HG02642 (cell line): ENCODE results near the gene CHST1.

Source experiments
- ATAC-seq: cut with Tn5 transposase; IDR thresholded peaks from one replicate; pipeline ENCODE4 v1.9.1; 2021; ENCODE audit warnings: mild to moderate bottlenecking; ENCODE audit not compliant: unreplicated experiment, poor library complexity

Gene CHST1

GRCh38 chr11:45676522-45677095 is 11.2 kb upstream of the CHST1 start:
- ATAC-seq = peak; percentile 79

GRCh38 chr11:45675646-45676045 is 10.2 kb upstream of the CHST1 start:
- ATAC-seq = no peak

GRCh38 chr11:45674481-45675190 is 9.2 kb upstream of the CHST1 start:
- no peak for ATAC-seq

- ATAC-seq = no peak
Measured at GRCh38 chr11:45673441-45673840, 8.0 kb upstream of the CHST1 start.

- ATAC-seq = no peak
Measured at GRCh38 chr11:45672593-45672992, 7.2 kb upstream of the CHST1 start.

- ATAC-seq = no peak
Measured at GRCh38 chr11:45671246-45672171, 6.1 kb upstream of the CHST1 start.

GRCh38 chr11:45670386-45671135 is 5.1 kb upstream of the CHST1 start:
- ATAC-seq = no peak

GRCh38 chr11:45669956-45670355 is 4.5 kb upstream of the CHST1 start:
- ATAC-seq = no peak

GRCh38 chr11:45669146-45669545 is 3.7 kb upstream of the CHST1 start:
- ATAC-seq = no peak

GRCh38 chr11:45667929-45668680 is 2.7 kb upstream of the CHST1 start:
- ATAC-seq = no peak

GRCh38 chr11:45666648-45667642 is 1.5 kb upstream of the CHST1 start:
- ATAC-seq = no peak

- no peak for ATAC-seq
Measured at GRCh38 chr11:45665933-45666647, 668 bp upstream of the CHST1 start.

- no peak for ATAC-seq
Measured at GRCh38 chr11:45664376-45665205, 831 bp downstream of the CHST1 start.

GRCh38 chr11:45663486-45664375 is 1.7 kb downstream of the CHST1 start:
- no peak for ATAC-seq

- ATAC-seq = no peak
Measured at GRCh38 chr11:45662665-45663485, 2.5 kb downstream of the CHST1 start.
